BLaER1 treated with 17β-estradiol and CSF1 and Interleukin-3, amounts not matched to agents 10 nM and 100 nM (cell line): ENCODE data around the gene TPO.
A peak's percentile ranks its signal among the peaks of the same experiment; 100 is the strongest.

ENCODE experiments used
- H3K27ac ChIP-seq, 11 experiments: shearing (Covaris generic); formaldehyde crosslinking; 2 replicates each; pipeline ENCODE4 v1.8.1; 2022
- H3K27me3 ChIP-seq, 11 experiments: shearing (Covaris generic); formaldehyde crosslinking; 2 replicates each; pipeline ENCODE4 v1.8.1; 2022
- H3K36me3 ChIP-seq, 11 experiments: shearing (Covaris generic); formaldehyde crosslinking; 2 replicates each; pipeline ENCODE4 v1.8.1; 2022
- H3K4me1 ChIP-seq, 10 experiments: shearing (Covaris generic); formaldehyde crosslinking; 2 replicates each; pipeline ENCODE4 v1.8.1; 2022
- H3K4me2 ChIP-seq, 11 experiments: shearing (Covaris generic); formaldehyde crosslinking; 2 replicates each; pipeline ENCODE4 v1.8.1; 2022
- H3K4me3 ChIP-seq, 10 experiments: shearing (Covaris generic); formaldehyde crosslinking; 2 replicates each; pipeline ENCODE4 v1.8.1; 2022
- H3K9ac ChIP-seq, 11 experiments: shearing (Covaris generic); formaldehyde crosslinking; 2 replicates each; pipeline ENCODE4 v1.8.1; 2022
- H3K9me3 ChIP-seq, 11 experiments: shearing (Covaris generic); formaldehyde crosslinking; replicated peaks in 1 of 11; 2 replicates each; pipeline ENCODE4 v1.8.1; 2022
- H4K20me1 ChIP-seq, 11 experiments: shearing (Covaris generic); formaldehyde crosslinking; 2 replicates each; pipeline ENCODE4 v1.8.1; 2022
- Cebpa-rat ChIP-seq, 11 experiments: shearing (Covaris generic); IDR thresholded peaks; 2 replicates each; pipeline ENCODE4 v1.8.1; 2022

The TPO gene

DNA sequence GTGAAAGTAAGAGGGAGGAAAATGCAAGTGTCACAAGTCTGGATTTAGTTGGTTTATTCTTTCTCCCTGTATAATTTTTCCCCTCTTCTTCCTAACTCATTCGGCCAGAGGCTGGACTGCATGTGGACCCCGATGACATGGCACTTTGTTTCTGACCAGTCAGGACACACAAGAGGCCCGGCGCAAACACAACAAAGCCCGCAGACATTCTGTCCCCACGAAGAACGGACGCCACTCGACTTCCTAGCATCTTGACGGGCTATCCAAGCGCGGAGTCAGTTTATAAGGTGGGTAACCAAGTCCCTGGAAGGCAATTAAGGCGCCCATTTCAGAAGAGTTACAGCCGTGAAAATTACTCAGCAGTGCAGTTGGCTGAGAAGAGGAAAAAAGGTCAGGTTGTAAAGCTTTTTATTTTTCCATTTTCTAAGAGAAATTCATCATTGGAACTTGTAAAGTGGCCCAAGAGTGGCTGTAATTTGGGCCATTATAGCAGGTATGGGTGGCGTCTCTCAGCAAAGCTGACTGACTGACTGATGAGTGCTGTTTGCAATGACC is at the start of gene TPO:
Gene TPO, plus strand, starts transcription at position 308 of the 555 bp plus-strand sequence. CDS start 946 bp downstream, outside the sequence.
- Histone ChIP-seq H3K4me1 (peaks cover 0 to 12% (median 6%) of the 10 kb centered on the region in 10 experiments; a peak in 14 of 20 replicates), H3K9me3 (no peaks in the 10 kb centered on the region), H3K27me3 (peaks cover 0 to 26% (median 0%) of the 10 kb centered on the region in 11 experiments; a peak in 5 of 22 replicates), H3K27ac (no peak within 1 kb of the TSS), H3K4me2 (no peak within 1 kb of the TSS), H4K20me1 (no peaks in the 10 kb centered on the region), H3K9ac (no peak within 1 kb of the TSS), H3K36me3 (no peaks in the 10 kb centered on the region), H3K4me3 (no peak within 1 kb of the TSS)
- no peak for TF ChIP-seq Cebpa-rat (IDR thresholded peaks at IDR 0.05)

DNA sequence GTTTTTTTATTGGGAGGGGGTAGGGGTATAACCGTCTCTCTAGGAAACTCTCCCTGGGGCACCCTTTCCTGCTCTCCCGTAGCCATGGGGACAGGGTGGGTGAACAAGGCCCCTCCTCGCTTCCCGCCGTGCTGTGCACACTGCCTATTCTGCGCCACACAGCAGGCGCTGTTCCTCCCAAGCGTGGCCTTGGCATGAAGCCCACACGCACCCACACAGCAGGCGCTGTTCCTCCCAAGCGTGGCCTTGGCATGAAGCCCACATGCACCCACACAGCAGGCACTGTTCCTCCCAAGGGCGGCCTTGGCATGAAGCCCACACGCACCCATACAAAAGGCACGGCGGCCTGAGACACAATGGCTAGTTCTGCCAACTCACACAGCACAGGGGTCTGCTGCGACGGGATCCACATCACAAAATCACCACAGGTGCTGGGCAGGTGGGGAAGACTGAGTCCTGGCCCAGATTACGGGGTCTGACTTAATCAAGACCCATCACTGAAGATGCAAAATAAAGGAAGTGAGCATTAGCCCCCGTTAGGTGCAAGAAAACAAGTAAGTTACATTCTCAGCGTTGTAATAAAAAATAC is 46.6 kb upstream of the TPO start:
- Histone ChIP-seq H3K36me3 (no peaks in the 10 kb centered on the region), H3K27ac (peak overlapping the region in 7 of 11 experiments; percentile 3 to 62 (median 27); a peak in 8 of 22 replicates), H3K4me1 (peaks cover 11 to 52% (median 33%) of the 10 kb centered on the region in 10 experiments; a peak in 19 of 20 replicates), H3K9ac (peak overlapping the region in 8 of 11 experiments; percentile 2 to 60 (median 22); a peak in 7 of 22 replicates), H3K4me3 (peak overlapping the region in 6 of 10 experiments; percentile 1 to 57 (median 14); a peak in 6 of 20 replicates), H3K4me2 (peak overlapping the region; percentile 67 to 84 (median 77)), H3K27me3 (peaks cover 0 to 16% (median 0%) of the 10 kb centered on the region in 11 experiments; a peak in 4 of 22 replicates), H4K20me1 (no peaks in the 10 kb centered on the region), H3K9me3 (peaks cover 0 to 6% (median 0%) of the 10 kb centered on the region in 11 experiments; a peak in 2 of 22 replicates)
- no peak for TF ChIP-seq Cebpa-rat (IDR thresholded peaks at IDR 0.05)

DNA sequence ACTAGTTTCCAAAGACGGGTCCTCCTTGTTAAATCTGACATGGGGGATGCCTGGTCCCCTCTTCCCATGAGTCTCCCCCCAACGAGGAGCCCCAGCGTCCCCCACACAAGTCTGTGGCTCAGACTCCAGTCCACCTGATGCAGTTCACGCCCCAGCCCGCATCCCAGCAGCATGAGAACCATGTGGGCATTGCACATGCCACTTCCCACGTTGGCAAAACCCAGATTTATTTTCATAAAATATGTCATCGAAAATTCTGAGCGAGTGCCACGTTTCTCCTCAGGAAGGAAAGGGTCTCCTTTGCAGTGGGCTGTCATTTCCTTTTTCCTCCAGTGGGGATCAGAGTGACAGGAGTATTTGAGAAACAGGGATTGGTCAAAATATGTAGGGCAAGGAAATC is 45.7 kb upstream of the TPO start:
- no peak for TF ChIP-seq Cebpa-rat (IDR thresholded peaks at IDR 0.05)
- H3K27me3 ChIP-seq = peaks cover 0 to 17% (median 0%) of the 10 kb centered on the region in 11 experiments; a peak in 4 of 22 replicates

DNA sequence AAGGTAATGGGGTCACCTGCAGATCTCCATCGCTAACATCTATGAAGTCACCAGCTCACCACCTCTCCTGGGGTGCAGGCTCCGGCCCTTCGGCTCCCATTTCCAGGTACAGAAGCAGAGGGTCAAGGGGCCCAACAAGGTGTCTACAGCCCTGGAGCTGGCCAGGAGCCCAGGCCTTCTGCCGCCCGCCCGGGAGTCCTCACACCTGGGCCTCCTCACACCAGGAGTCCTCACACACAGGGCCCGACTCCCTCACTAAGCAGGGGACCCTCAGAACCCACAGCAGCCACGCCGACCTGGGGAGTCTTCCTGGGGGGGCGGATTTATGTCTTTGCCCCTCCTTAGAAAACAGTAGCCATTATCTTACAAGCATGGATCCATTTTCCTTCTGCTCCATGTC is 43.4 kb upstream of the TPO start:
- peaks cover 11 to 69% (median 44%) of the 10 kb centered on the region in 10 experiments; a peak in 19 of 20 replicates for H3K4me1 ChIP-seq
- H4K20me1 ChIP-seq = no peaks in the 10 kb centered on the region
- no peak overlapping the region for H3K9ac ChIP-seq
- no peak overlapping the region for H3K4me3 ChIP-seq
- no peaks in the 10 kb centered on the region for H3K36me3 ChIP-seq
- TF ChIP-seq Cebpa-rat (IDR thresholded peaks at IDR 0.05) = no peak
- no peak overlapping the region for H3K4me2 ChIP-seq
- no peak overlapping the region for H3K27ac ChIP-seq
- peaks cover 0 to 22% (median 0%) of the 10 kb centered on the region in 11 experiments; a peak in 4 of 22 replicates for H3K27me3 ChIP-seq
- H3K9me3 ChIP-seq = peaks cover 0 to 11% (median 5%) of the 10 kb centered on the region in 11 experiments; a peak in 8 of 22 replicates

More for the DNA sequence above, 45.7 kb upstream of the TPO start:
- Histone ChIP-seq H3K4me2 (peak overlapping the region in 8 of 11 experiments; percentile 10 to 79 (median 76); a peak in 15 of 22 replicates), H3K27ac (no peak overlapping the region), H4K20me1 (no peaks in the 10 kb centered on the region), H3K4me3 (no peak overlapping the region), H3K36me3 (no peaks in the 10 kb centered on the region), H3K4me1 (peaks cover 11 to 61% (median 41%) of the 10 kb centered on the region in 10 experiments; a peak in 19 of 20 replicates), H3K9me3 (peaks cover 0 to 5% (median 0%) of the 10 kb centered on the region in 11 experiments; a peak in 2 of 22 replicates), H3K9ac (no peak overlapping the region)

DNA sequence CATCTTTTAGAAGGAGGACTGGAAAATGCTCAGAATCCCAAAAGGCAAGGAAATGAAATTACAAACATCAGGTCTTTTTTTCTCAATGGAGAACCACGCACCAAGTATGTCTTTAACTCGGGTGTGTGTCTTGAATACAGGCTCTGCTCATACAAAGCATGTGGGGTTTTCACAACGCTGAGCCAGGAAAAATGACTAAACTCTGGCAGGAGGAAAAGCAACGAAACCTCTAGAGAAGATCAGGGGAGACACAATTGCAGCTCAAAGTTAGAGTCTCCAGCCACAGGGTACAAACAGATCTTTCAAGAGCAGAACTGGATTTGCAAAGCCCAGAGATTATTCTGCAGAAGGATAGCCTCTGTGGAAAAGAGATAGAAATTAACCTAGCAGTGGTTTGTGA is 42.8 kb upstream of the TPO start:
- no peak overlapping the region for H3K9ac ChIP-seq
- peaks cover 11 to 67% (median 41%) of the 10 kb centered on the region in 10 experiments; a peak in 19 of 20 replicates for H3K4me1 ChIP-seq
- no peak for TF ChIP-seq Cebpa-rat (IDR thresholded peaks at IDR 0.05)
- no peaks in the 10 kb centered on the region for H3K36me3 ChIP-seq
- peaks cover 4 to 17% (median 10%) of the 10 kb centered on the region in 11 experiments; a peak in 19 of 22 replicates for H3K9me3 ChIP-seq
- H4K20me1 ChIP-seq = no peaks in the 10 kb centered on the region
- H3K27me3 ChIP-seq = peaks cover 0 to 21% (median 0%) of the 10 kb centered on the region in 11 experiments; a peak in 4 of 22 replicates
- H3K4me3 ChIP-seq = no peak overlapping the region
- H3K27ac ChIP-seq = no peak overlapping the region
- no peak overlapping the region; a peak in 1 of 22 replicates for H3K4me2 ChIP-seq

DNA sequence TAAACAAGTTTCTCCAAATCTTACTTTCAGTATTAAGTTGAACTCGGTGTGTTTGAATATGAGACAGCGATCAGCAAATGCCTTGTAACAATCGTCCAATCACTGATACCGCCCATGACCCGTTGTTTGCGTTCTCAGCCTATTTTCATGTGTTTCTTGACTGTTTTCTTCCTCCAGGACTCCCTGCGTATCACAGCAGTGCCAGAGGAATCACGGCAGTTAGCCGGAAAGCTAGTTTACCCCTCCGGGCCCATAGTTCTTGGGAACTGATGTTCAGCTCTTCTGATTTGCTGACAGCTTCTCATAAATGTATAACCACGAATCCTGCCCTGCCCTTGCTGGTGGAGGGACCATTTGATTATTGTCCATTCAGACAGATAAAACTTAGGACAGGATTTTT is 42.2 kb upstream of the TPO start:
- Histone ChIP-seq H3K4me3 (no peak overlapping the region), H3K27ac (no peak overlapping the region), H3K9ac (no peak overlapping the region), H3K4me2 (peak overlapping the region in 5 of 11 experiments; percentile 45 to 63 (median 52); a peak in 8 of 22 replicates), H4K20me1 (no peaks in the 10 kb centered on the region), H3K9me3 (peaks cover 10 to 23% (median 16%) of the 10 kb centered on the region in 11 experiments; a peak in 21 of 22 replicates), H3K36me3 (no peaks in the 10 kb centered on the region), H3K4me1 (peaks cover 11 to 67% (median 41%) of the 10 kb centered on the region in 10 experiments; a peak in 19 of 20 replicates), H3K27me3 (peaks cover 0 to 23% (median 0%) of the 10 kb centered on the region in 11 experiments; a peak in 3 of 22 replicates)
- no peak for TF ChIP-seq Cebpa-rat (IDR thresholded peaks at IDR 0.05)

DNA sequence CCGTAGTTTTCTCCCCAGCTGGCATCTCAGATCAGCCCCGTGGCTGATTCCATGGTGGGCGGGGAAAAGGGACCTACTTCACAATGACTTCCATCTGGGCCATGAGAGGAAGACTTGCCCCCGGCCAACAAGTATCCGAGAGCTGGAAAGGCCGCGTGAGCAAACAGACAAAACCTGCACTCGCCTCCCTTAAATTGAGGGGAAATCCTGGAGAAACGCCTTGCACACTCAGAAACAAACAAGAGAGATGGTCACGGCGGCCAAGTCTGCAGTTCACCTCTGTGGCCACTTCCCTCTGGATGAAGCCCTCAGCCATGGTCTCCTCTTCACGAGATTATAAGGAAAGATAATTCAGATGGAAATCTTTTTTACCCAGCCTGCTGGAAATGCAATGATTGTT is 39.4 kb upstream of the TPO start:
- H3K27me3 ChIP-seq = peaks cover 0 to 23% (median 0%) of the 10 kb centered on the region in 11 experiments; a peak in 3 of 22 replicates

DNA sequence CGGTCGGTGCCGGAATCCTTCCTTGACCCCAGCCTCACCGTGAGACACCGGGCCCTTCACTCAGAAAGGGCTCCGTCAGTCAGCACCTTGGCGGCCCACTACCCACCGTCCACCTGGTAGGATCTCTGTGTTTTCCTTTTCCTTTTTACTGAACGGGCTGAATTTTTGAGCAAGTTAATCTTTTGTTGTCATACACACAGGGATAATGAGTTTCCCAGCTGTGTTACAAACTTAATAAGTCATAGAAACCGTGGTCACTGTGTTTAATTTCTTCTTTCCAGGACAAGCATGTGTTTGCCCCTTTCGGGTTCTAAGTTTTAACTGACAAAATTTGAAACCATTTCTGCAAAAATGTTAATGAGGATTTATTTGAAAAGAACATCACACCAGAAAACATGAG is 39.0 kb upstream of the TPO start:
- Histone ChIP-seq H3K4me1 (peaks cover 0 to 63% (median 26%) of the 10 kb centered on the region in 10 experiments; a peak in 13 of 20 replicates), H3K27me3 (peaks cover 0 to 23% (median 0%) of the 10 kb centered on the region in 11 experiments; a peak in 3 of 22 replicates)

More for the DNA sequence above, 39.4 kb upstream of the TPO start:
- Histone ChIP-seq H3K36me3 (no peaks in the 10 kb centered on the region), H4K20me1 (no peaks in the 10 kb centered on the region), H3K9ac (no peak overlapping the region), H3K4me1 (peaks cover 0 to 63% (median 26%) of the 10 kb centered on the region in 10 experiments; a peak in 13 of 20 replicates), H3K27ac (no peak overlapping the region), H3K9me3 (peaks cover 21 to 44% (median 38%) of the 10 kb centered on the region in 11 experiments), H3K4me2 (peak overlapping the region in 6 of 11 experiments; percentile 1 to 52 (median 25); a peak in 7 of 22 replicates), H3K4me3 (no peak overlapping the region; a peak in 1 of 20 replicates)
- no peak for TF ChIP-seq Cebpa-rat (IDR thresholded peaks at IDR 0.05)

More for the DNA sequence above, 39.0 kb upstream of the TPO start:
- no peaks in the 10 kb centered on the region for H4K20me1 ChIP-seq
- no peak overlapping the region for H3K9ac ChIP-seq
- TF ChIP-seq Cebpa-rat (IDR thresholded peaks at IDR 0.05) = no peak
- H3K36me3 ChIP-seq = no peaks in the 10 kb centered on the region
- H3K27ac ChIP-seq = no peak overlapping the region
- peaks cover 21 to 49% (median 42%) of the 10 kb centered on the region in 11 experiments for H3K9me3 ChIP-seq
- H3K4me3 ChIP-seq = no peak overlapping the region
- peak overlapping the region in 2 of 11 experiments; percentile 32 to 52; a peak in 3 of 22 replicates for H3K4me2 ChIP-seq
